Measurements from ENCODE around the gene HGD.

The HGD gene

DNA sequence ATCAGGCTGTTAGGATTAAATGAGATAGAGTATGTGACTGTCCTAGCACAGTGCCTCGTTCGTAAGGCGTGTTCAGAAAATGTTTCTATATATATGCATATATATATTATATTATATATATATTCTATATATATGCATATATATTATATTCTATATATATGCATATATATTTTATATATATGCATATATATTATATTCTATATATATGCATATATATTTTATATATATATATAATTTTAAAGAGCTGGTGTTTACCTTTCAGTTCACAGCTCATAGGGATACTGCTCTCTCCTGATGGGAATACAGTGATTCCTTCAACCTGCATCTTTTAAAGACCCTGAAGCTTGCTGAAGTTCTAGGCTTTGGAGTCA is 85.2 kb downstream of the HGD start:
- peak overlapping the region; percentile 89 for H3K27ac ChIP-seq (ENCODE audit: low read depth, low read length)
- no peaks in the 10 kb centered on the region for H3K27me3 ChIP-seq (ENCODE audit: control insufficient read depth, insufficient read depth, low read length)
- peak overlapping the region; percentile 86 for H3K9ac ChIP-seq (ENCODE audit: low read length)
- H3K4me1 ChIP-seq (ENCODE audit: control insufficient read depth, insufficient read depth, low read length), result peaks cover 12% of the 10 kb centered on the region
- peak overlapping the region; percentile 86 for H3K4me3 ChIP-seq (ENCODE audit: low read length)
- H3K36me3 ChIP-seq (ENCODE audit: control insufficient read depth, insufficient read depth, low read length), result peaks cover 7% of the 10 kb centered on the region

DNA sequence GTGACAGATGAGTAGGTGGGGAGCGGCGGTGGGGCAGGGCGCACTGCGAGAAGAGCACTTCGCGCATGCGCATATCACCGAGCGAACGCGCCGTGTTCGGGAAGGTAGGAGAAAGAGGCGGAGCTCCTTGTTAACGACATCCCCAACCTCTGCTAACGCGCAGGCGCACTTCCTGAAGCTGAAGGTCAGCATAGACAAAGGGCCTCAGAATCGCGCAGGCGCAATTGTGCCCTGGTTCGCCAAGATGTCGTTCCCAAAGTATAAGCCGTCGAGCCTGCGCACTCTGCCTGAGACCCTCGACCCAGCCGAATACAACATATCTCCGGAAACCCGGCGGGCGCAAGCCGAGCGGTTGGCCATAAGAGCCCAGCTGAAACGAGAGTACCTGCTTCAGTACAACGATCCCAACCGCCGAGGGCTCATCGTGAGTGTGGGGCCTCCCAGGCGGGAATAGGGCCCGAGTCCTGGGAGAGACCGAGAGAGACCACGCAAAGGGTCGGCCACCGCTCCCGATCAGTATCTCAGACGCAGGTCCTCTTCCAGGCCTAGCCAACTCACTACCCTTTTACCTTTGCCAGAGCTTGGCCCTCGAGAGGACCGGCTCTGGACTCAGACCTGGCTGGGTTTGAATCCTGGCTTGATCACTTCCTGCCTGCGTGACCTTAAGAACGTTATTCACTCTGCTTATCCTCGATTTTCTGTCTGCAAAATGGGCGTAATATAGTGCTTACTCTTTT is 85.8 kb downstream of the HGD start, which contains the start of gene NDUFB4:
TSS of gene NDUFB4 (plus strand) at position 221 of the 737 bp plus-strand sequence. CDS start at position 245, 24 bp downstream.
- Histone ChIP-seq H3K4me1 (ENCODE audit: control insufficient read depth, insufficient read depth, low read length) (peaks cover 12% of the 10 kb centered on the region), H3K9ac (ENCODE audit: low read length) (peak within 1 kb of the TSS; percentile 86), H3K4me3 (ENCODE audit: low read length) (peak within 1 kb of the TSS; percentile 86), H3K27ac (ENCODE audit: low read depth, low read length) (peak within 1 kb of the TSS; percentile 89), H3K36me3 (ENCODE audit: control insufficient read depth, insufficient read depth, low read length) (peaks cover 7% of the 10 kb centered on the region), H3K27me3 (ENCODE audit: control insufficient read depth, insufficient read depth, low read length) (no peaks in the 10 kb centered on the region)

DNA sequence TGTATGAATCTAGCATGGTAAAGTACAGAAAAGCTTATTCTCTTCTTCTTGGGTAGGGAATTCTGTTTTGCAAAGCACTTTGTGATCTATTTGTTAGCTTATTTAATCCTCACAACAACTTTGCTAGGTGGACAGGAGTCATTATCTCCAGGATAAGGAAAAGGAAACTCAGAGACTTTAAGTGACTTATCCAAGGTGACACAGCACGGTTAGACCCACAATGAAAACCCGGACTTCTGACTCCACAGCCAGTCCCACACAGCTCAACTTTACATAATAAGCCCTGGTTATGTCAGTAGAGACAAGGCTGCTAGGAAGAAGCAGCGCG is 86.3 kb downstream of the HGD start:
- H3K9ac ChIP-seq (ENCODE audit: low read length), result peak overlapping the region; percentile 50
- peaks cover 7% of the 10 kb centered on the region for H3K36me3 ChIP-seq (ENCODE audit: control insufficient read depth, insufficient read depth, low read length)
- H3K4me3 ChIP-seq (ENCODE audit: low read length), result peak overlapping the region; percentile 86
- H3K27ac ChIP-seq (ENCODE audit: low read depth, low read length), result peak overlapping the region; percentile 89
- peaks cover 12% of the 10 kb centered on the region for H3K4me1 ChIP-seq (ENCODE audit: control insufficient read depth, insufficient read depth, low read length)
- no peaks in the 10 kb centered on the region for H3K27me3 ChIP-seq (ENCODE audit: control insufficient read depth, insufficient read depth, low read length)

DNA sequence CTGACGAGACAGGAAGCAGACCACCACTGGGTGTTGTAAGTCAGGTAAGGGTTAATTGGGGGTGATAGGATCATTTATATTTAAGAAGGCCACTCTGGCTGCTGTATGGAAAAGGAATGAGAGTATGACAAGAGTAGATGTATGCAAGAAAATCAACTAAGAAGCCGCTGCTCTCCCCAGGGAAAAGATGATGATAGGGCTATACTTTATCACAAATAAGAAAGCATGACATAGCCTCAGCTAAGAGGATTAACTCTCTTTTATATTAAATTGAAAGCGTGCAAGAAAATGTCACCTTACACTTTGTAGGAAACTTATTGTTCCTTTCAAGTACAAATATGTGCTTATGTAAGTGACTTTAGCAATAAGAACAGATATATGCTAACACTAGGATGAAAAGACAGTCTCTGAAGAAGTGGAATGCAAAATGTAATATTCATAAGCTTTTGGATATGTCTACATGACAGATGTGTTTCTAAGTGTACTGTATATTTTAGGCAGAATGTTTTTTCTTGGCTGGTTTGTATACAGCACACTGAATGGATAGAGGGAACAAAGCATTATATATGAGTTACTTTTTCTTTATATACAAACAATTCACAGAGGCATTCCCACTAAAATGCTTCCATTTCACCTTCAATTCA is 94.6 kb downstream of the HGD start:
- H3K27me3 ChIP-seq (ENCODE audit: control insufficient read depth, insufficient read depth, low read length), result no peaks in the 10 kb centered on the region
- H3K4me3 ChIP-seq (ENCODE audit: low read length), result no peak overlapping the region
- H3K36me3 ChIP-seq (ENCODE audit: control insufficient read depth, insufficient read depth, low read length), result no peaks in the 10 kb centered on the region
- no peaks in the 10 kb centered on the region for H3K4me1 ChIP-seq (ENCODE audit: control insufficient read depth, insufficient read depth, low read length)
- no peak overlapping the region for H3K9ac ChIP-seq (ENCODE audit: low read length)
- H3K27ac ChIP-seq (ENCODE audit: low read depth, low read length), result no peak overlapping the region

Data from rectal smooth muscle tissue (tissue), 1 donor.